A549 (cell line): ENCODE results near the gene POLR3H. TPM values are rescaled to one million over a fixed set of nuclear protein-coding genes. Genes with fewer than 3 reads are reported as not detected.

Experiments used
- ATAC-seq, 2 experiments: fragments of 200-7000 bp in 1 of 2; fragments of >200 bp in 1 of 2; cut with Nextera tagmentation in 1 of 2; cut with Tn5 transposase in 1 of 2; 3 replicates each; pipeline versions ENCODE4 v1.8.0 to v1.9.1; 2018 to 2020; ENCODE audit warnings: mild to moderate bottlenecking in 1 of 2, moderate library complexity in 1 of 2
- CTCF ChIA-PET: fragments of 300-600 bp; sonication (Branson Sonifier 250); formaldehyde crosslinking; extraction: SDS; loops from one replicate; lab custom pipeline; 2021; ENCODE audit warnings: antibody characterized with exemption, inconsistent platforms; lab: Yijun Ruan, JAX
- POLR2A ChIA-PET: fragments of 350-600 bp; formaldehyde crosslinking; extraction: SDS; loops from one replicate; lab custom pipeline; 2021; ENCODE audit warnings: antibody characterized with exemption, inconsistent platforms; lab: Yijun Ruan, JAX
- DNase-seq, 2 experiments: peaks; one replicate each; pipeline versions ENCODE4 v3.0.0 to v3.0.0-alpha.2; 2011 to 2016; ENCODE audit warnings: low read depth in 1 of 2, low spot score in 1 of 2
- FAIRE-seq: peaks from 2 replicates; lab custom pipeline; 2011; peaks lifted over from hg19 to GRCh38; lab: Jason Lieb, UNC
- H3K27ac ChIP-seq, 2 experiments: fragments of >200 bp; sonication (Bioruptor Twin); formaldehyde crosslinking; 3 replicates each; pipeline ENCODE4 v1.5.1; 2016 to 2017
- H3K4me1 ChIP-seq: fragments of >200 bp; sonication (Bioruptor Twin); formaldehyde crosslinking; 3 replicates; pipeline ENCODE4 v1.6.1; 2016
- H3K4me2 ChIP-seq: fragments of >200 bp; sonication (Bioruptor Twin); formaldehyde crosslinking; 3 replicates; pipeline ENCODE4 v1.6.1; 2016
- H3K4me3 ChIP-seq: fragments of >200 bp; sonication (Bioruptor Twin); formaldehyde crosslinking; 3 replicates; pipeline ENCODE4 v1.5.1; 2016
- H3K9me3 ChIP-seq: fragments of >200 bp; sonication (Bioruptor Twin); formaldehyde crosslinking; 3 replicates; pipeline ENCODE4 v1.6.1; 2016
- BCL3 ChIP-seq: fragments of >200 bp; sonication (Bioruptor Twin); formaldehyde crosslinking; IDR thresholded peaks from 3 replicates; pipeline ENCODE4 v1.6.1; 2016
- BHLHE40 ChIP-seq: IDR thresholded peaks from 2 replicates; pipeline ENCODE4 v1.6.1; 2012; ENCODE audit warnings: low read depth, low read length, inconsistent platforms
- CEBPB ChIP-seq, 2 experiments: fragments of >200 bp in 1 of 2; sonication (Bioruptor Twin) in 1 of 2; formaldehyde crosslinking in 1 of 2; IDR thresholded peaks; 2 replicates each; pipeline ENCODE4 v1.6.1; 2012 to 2016
- EHMT2 ChIP-seq: fragments of 200-600 bp; sonication (generic); IDR thresholded peaks from 2 replicates; pipeline ENCODE4 v1.6.1; 2016; ENCODE audit warnings: antibody characterized with exemption, low read depth, mild to moderate bottlenecking, moderate library complexity
- FOSL2 ChIP-seq, 2 experiments: fragments of 450-650 bp in 1 of 2; fragments of >200 bp in 1 of 2; sonication (Bioruptor Twin) in 1 of 2; formaldehyde crosslinking; IDR thresholded peaks; 2 replicates each; pipeline versions ENCODE4 v1.5.0 to v1.6.1; 2016 to 2020; ENCODE audit warnings: mild to moderate bottlenecking in 1 of 2, moderate library complexity in 1 of 2
- GATA3 ChIP-seq: IDR thresholded peaks from 2 replicates; pipeline ENCODE4 v1.6.1; 2012; ENCODE audit warnings: borderline replicate concordance
- HES2 ChIP-seq: fragments of >200 bp; sonication (Bioruptor Twin); formaldehyde crosslinking; IDR thresholded peaks from 2 replicates; pipeline ENCODE4 v1.6.1; 2016
- JUNB ChIP-seq: fragments of >200 bp; sonication (Bioruptor Twin); formaldehyde crosslinking; IDR thresholded peaks from 2 replicates; pipeline ENCODE4 v1.6.1; 2016
- KDM5A ChIP-seq: fragments of 200-600 bp; sonication (generic); IDR thresholded peaks from 2 replicates; pipeline ENCODE4 v1.6.1; 2016; ENCODE audit warnings: antibody characterized with exemption, mild to moderate bottlenecking
- MYC ChIP-seq: IDR thresholded peaks from 2 replicates; pipeline ENCODE4 v1.6.1; 2012; ENCODE audit warnings: mild to moderate bottlenecking, inconsistent platforms, low read length, improper control_type of control experiment, borderline replicate concordance
- NFE2L2 ChIP-seq: fragments of 150-350 bp; conservative IDR thresholded peaks from 2 replicates; pipeline ENCODE4 v1.6.1; 2014; ENCODE audit warnings: low read length
- PBX3 ChIP-seq: IDR thresholded peaks from 2 replicates; pipeline ENCODE4 v1.6.1; 2012
- PHF8 ChIP-seq: fragments of 200-600 bp; sonication (generic); IDR thresholded peaks from 2 replicates; pipeline ENCODE4 v1.6.1; 2016; ENCODE audit warnings: low read depth, mild to moderate bottlenecking, antibody characterized with exemption, moderate library complexity, borderline replicate concordance
- POLR2A ChIP-seq: IDR thresholded peaks from 2 replicates; pipeline ENCODE4 v1.6.1; 2012; ENCODE audit warnings: mild to moderate bottlenecking, low read length
- RAD21 ChIP-seq, 2 experiments: fragments of >200 bp in 1 of 2; sonication (Bioruptor Twin) in 1 of 2; formaldehyde crosslinking in 1 of 2; IDR thresholded peaks in 1 of 2; conservative IDR thresholded peaks in 1 of 2; 2 replicates in 1 of 2; 3 replicates in 1 of 2; pipeline ENCODE4 v1.6.1; 2012 to 2018; ENCODE audit warnings: inconsistent platforms in 1 of 2
- RARB ChIP-seq: fragments of 250-450 bp; sonication (Bioruptor Pico); IDR thresholded peaks from 2 replicates; pipeline ENCODE4 v1.8.0; 2021; ENCODE audit warnings: mild to moderate bottlenecking, moderate library complexity
- RFX5 ChIP-seq: fragments of 450-650 bp; IDR thresholded peaks from 2 replicates; pipeline ENCODE4 v1.7.1; 2014; ENCODE audit warnings: antibody characterized with exemption, mild to moderate bottlenecking, moderate library complexity
- RNF2 ChIP-seq: fragments of 200-600 bp; sonication (generic); IDR thresholded peaks from 2 replicates; pipeline ENCODE4 v1.6.1; 2016; ENCODE audit warnings: low read depth, mild to moderate bottlenecking, antibody characterized with exemption, moderate library complexity, borderline replicate concordance
- TP53 ChIP-seq: fragments of 250-450 bp; sonication (Bioruptor Pico); IDR thresholded peaks from 2 replicates; pipeline ENCODE4 v1.5.0; 2021; ENCODE audit warnings: mild to moderate bottlenecking, moderate library complexity
- USF2 ChIP-seq: fragments of 450-650 bp; IDR thresholded peaks from 2 replicates; pipeline ENCODE4 v1.6.1; 2014; ENCODE audit warnings: antibody characterized with exemption
- ZFP36 ChIP-seq: fragments of 450-650 bp; IDR thresholded peaks from 2 replicates; pipeline ENCODE4 v1.6.1; 2014; ENCODE audit warnings: borderline replicate concordance; ENCODE audit not compliant: partially characterized antibody
- WGBS: methylation state at CpG from one replicate; pipeline ENCODE4 v1.1.6; 2017; ENCODE audit errors: missing lambda C conversion rate; 5-methylcytosine and 5-hydroxymethylcytosine counted together
- polyA plus RNA-seq, 4 experiments: library from polyadenylated mRNA; depleted of rRNA in 3 of 4; stranded (reverse); fragments of >200 nt; fragmentation: RNase III in 1 of 4; extraction: RNeasy Plus Mini Kit Qiagen cat#74134 plus additional on column Dnase treatment in 1 of 4; gene quantifications; 2 replicates in 3 of 4; 3 replicates in 1 of 4; pipeline ENCODE4 v1.2.3, GENCODE V29; 2011 to 2017

Gene POLR3H
- polyA plus RNA-seq, 2 of the 4 experiments (the other 2 are of a cell fraction) = 24.5 to 27.7 TPM

GRCh38 chr22:41535244-41535643, 9.0 kb downstream of the POLR3H start:
- Histone ChIP-seq H3K9me3 (no peaks in the 10 kb centered on the region), H3K4me1 (0 out of 3 replicates have a peak, but pooled peaks cover 3% of the 10 kb centered on the region)
- peak; percentile 74 to 79 for ATAC-seq
- WGBS = 92% methylated on average over 5 of the region's 5 CpGs
- POLR2A ChIA-PET = no interaction called here
- TF ChIP-seq RFX5 (no peak), NFE2L2 (no peak), EHMT2 (no peak), BHLHE40 (no peak), RAD21 (conservative IDR thresholded peaks at IDR 0.05 in 1 of 2, IDR thresholded peaks at IDR 0.05 in 1 of 2) (no peak), CEBPB (IDR thresholded peaks at IDR 0.05) (no peak), FOSL2 (IDR thresholded peaks at IDR 0.05) (no peak), FOSL2 (CRISPR knock-in tag; IDR thresholded peaks at IDR 0.05) (no peak), POLR2A (no peak), KDM5A (no peak), ZFP36 (no peak), BCL3 (no peak), GATA3 (no peak), MYC (no peak), PHF8 (no peak), PBX3 (no peak), USF2 (no peak)
- TF ChIP-seq, all 56 proteins: peak for 0
- no peak overlapping the region for H3K27ac ChIP-seq
- no peak for FAIRE-seq
- DNase-seq = peak; percentile 46 to 52
- no peak overlapping the region for H3K4me2 ChIP-seq
- CTCF ChIA-PET = interaction anchor here (0.7 to 1.9 kb wide), 7 partner anchors 9 to 272 kb away, joined by 3 to 8 read pairs (median 3); partner anchors contain the start of gene POLR3H
- H3K4me3 ChIP-seq = no peak overlapping the region

- Histone ChIP-seq H3K9me3 (no peaks in the 10 kb centered on the region), H3K4me3 (no peak overlapping the region), H3K4me1 (no peaks in the 10 kb centered on the region), H3K4me2 (no peak overlapping the region), H3K27ac (no peak overlapping the region)
- ChIA-PET CTCF (interaction anchor here (1.4 to 1.9 kb wide), 2 partner anchors 10 to 130 kb away, joined by 3 to 8 read pairs; partner anchors contain the start of gene POLR3H), POLR2A (no interaction called here)
- no peak for DNase-seq
- TF ChIP-seq HES2 (no peak), JUNB (no peak), CEBPB (IDR thresholded peaks at IDR 0.05) (no peak), RARB (CRISPR knock-in tag) (no peak), RNF2 (no peak), TP53 (CRISPR knock-in tag) (no peak)
- no peak for ATAC-seq
- 90% methylated on average over 8 of the region's 8 CpGs for WGBS
- no peak for FAIRE-seq
These were observed 10.1 kb downstream of the POLR3H start for GRCh38 chr22:41534219-41534618.
